Liver (tissue), 9 donors: ENCODE measurements around the gene FOXA3. TPM values are rescaled to one million over a fixed set of nuclear protein-coding genes. Genes with fewer than 3 reads are reported as not detected.

Experiments
- DNase-seq: peaks from one replicate; pipeline ENCODE4 v3.0.0-alpha.2; 2017; ENCODE audit warnings: low spot score
- H3K27ac ChIP-seq, 2 donors: one replicate each; pipeline ENCODE4 v1.7.0; 2013; ENCODE audit warnings: inconsistent platforms in 2 of 2, low read length in 2 of 2, control low read depth in 1 of 2, low read depth in 1 of 2, mild to moderate bottlenecking in 1 of 2
- H3K27me3 ChIP-seq, 4 donors: one replicate each; pipeline versions ENCODE4 v1.6.1 to v1.7.0; 2013; ENCODE audit warnings: low read length in 3 of 4, inconsistent platforms in 1 of 4, mild to moderate bottlenecking in 1 of 4, moderate library complexity in 1 of 4; ENCODE audit not compliant: control insufficient read depth in 4 of 4, insufficient read depth in 4 of 4
- H3K36me3 ChIP-seq, 4 donors: one replicate each; pipeline versions ENCODE4 v1.6.1 to v1.7.0; 2013; ENCODE audit warnings: low read length in 3 of 4, mild to moderate bottlenecking in 3 of 4, low read depth in 1 of 4, moderate library complexity in 1 of 4; ENCODE audit not compliant: control insufficient read depth in 4 of 4, insufficient read depth in 3 of 4
- H3K4me1 ChIP-seq, 4 donors: one replicate each; pipeline versions ENCODE4 v1.6.1 to v1.7.0; 2013; ENCODE audit warnings: low read length in 3 of 4, mild to moderate bottlenecking in 3 of 4, moderate library complexity in 1 of 4; ENCODE audit not compliant: control insufficient read depth in 4 of 4, insufficient read depth in 4 of 4
- H3K4me3 ChIP-seq, 3 donors: one replicate each; pipeline versions ENCODE4 v1.6.1 to v1.7.0; 2013; ENCODE audit warnings: low read length in 3 of 3, control low read depth in 1 of 3, low read depth in 1 of 3, mild to moderate bottlenecking in 1 of 3
- H3K9ac ChIP-seq, 2 donors: one replicate each; pipeline ENCODE4 v1.7.0; 2013; ENCODE audit warnings: low read length in 2 of 2, mild to moderate bottlenecking in 2 of 2, moderate library complexity in 2 of 2, control low read depth in 1 of 2, low read depth in 1 of 2
- H3K9me3 ChIP-seq, 4 donors: one replicate each; pipeline versions ENCODE4 v1.6.1 to v1.7.0; 2013; ENCODE audit warnings: low read length in 3 of 4; ENCODE audit not compliant: control insufficient read depth in 4 of 4
- CTCF ChIP-seq: fragments of 150-350 bp; IDR thresholded peaks from 2 replicates; pipeline ENCODE4 v1.5.1; 2017; ENCODE audit warnings: improper control_type of control experiment, low read depth, low read length; ENCODE audit not compliant: missing input control
- FOXA1 ChIP-seq: IDR thresholded peaks from 2 replicates; pipeline ENCODE4 v1.6.1; 2016; ENCODE audit warnings: antibody characterized with exemption
- FOXA2 ChIP-seq: IDR thresholded peaks from 2 replicates; pipeline ENCODE4 v1.6.1; 2016; ENCODE audit warnings: antibody characterized with exemption
- GABPA ChIP-seq, 2 donors: IDR thresholded peaks in 1 of 2; conservative IDR thresholded peaks in 1 of 2; 2 replicates each; pipeline ENCODE4 v1.6.1; 2016; ENCODE audit warnings: antibody characterized with exemption in 2 of 2, mild to moderate bottlenecking in 1 of 2, moderate library complexity in 1 of 2
- MAX ChIP-seq: IDR thresholded peaks from 2 replicates; pipeline ENCODE4 v1.6.1; 2016; ENCODE audit warnings: antibody characterized with exemption
- RAD21 ChIP-seq, 2 donors: IDR thresholded peaks; 2 replicates each; pipeline ENCODE4 v1.6.1; 2016; ENCODE audit warnings: antibody characterized with exemption in 2 of 2, mild to moderate bottlenecking in 2 of 2
- REST ChIP-seq: IDR thresholded peaks from 2 replicates; pipeline ENCODE4 v1.6.1; 2016; ENCODE audit warnings: antibody characterized with exemption, mild to moderate bottlenecking
- RXRA ChIP-seq, 2 donors: IDR thresholded peaks; 2 replicates each; pipeline ENCODE4 v1.6.1; 2017 to 2018; ENCODE audit warnings: antibody characterized with exemption in 2 of 2, mild to moderate bottlenecking in 1 of 2
- SP1 ChIP-seq: IDR thresholded peaks from 2 replicates; pipeline ENCODE4 v1.6.1; 2018; ENCODE audit warnings: antibody characterized with exemption, mild to moderate bottlenecking
- TAF1 ChIP-seq: conservative IDR thresholded peaks from 2 replicates; pipeline ENCODE4 v1.6.1; 2016; ENCODE audit warnings: antibody characterized with exemption, mild to moderate bottlenecking
- YY1 ChIP-seq: IDR thresholded peaks from 2 replicates; pipeline ENCODE4 v1.6.1; 2016; ENCODE audit warnings: antibody characterized with exemption, mild to moderate bottlenecking
- WGBS: extraction: QIAGEN DNeasy Blood & Tissue Kit; methylation state at CpG from one replicate; pipeline ENCODE4 v1.1.7; 2013; 5-methylcytosine and 5-hydroxymethylcytosine counted together
- polyA plus RNA-seq, 2 donors: library from polyadenylated mRNA; stranded (reverse) in 1 of 2; unstranded in 1 of 2; fragments of 200-250 nt in 1 of 2; fragments of >200 nt in 1 of 2; fragmentation: Nextera tagmentation in 1 of 2; extraction: Ambion mirVana in 1 of 2; gene quantifications; one replicate each; pipeline versions ENCODE4 v1.2.1 to v1.2.3, GENCODE V29; 2013 to 2015
- total RNA-seq, 2 donors: library from RNA; depleted of rRNA; stranded (reverse); fragments of >200 nt; gene quantifications; one replicate each; pipeline ENCODE4 v1.2.3, GENCODE V29; 2014
- donor health status: healthy.
- donor health status: healthy.
- donor health status: healthy.
- donor health status: healthy.
- donor health status: healthy.

Gene FOXA3
- total RNA-seq (10 to 100 TPM; 12.3 to 30.8 TPM), polyA plus RNA-seq (10 to 100 TPM; 11.5 to 37.1 TPM)

GRCh38 chr19:45863840-45864628 lies at the start of gene FOXA3:
Gene FOXA3 (plus strand): TSS chr19:45864326. CDS start chr19:45864457, 131 bp downstream.
- peak within 1 kb of the TSS; percentile 98 to 99 for H3K9ac ChIP-seq
- H3K36me3 ChIP-seq, result no peaks in the 10 kb centered on the region
- TF ChIP-seq CTCF (peak; percentile 85), YY1 (peak; percentile 26), RXRA (IDR thresholded peaks at IDR 0.05) (peak in 1 of 2 donors; percentile 19), REST (no peak), RAD21 (IDR thresholded peaks at IDR 0.05) (peak; percentile 84)
- H3K27me3 ChIP-seq, result no peaks in the 10 kb centered on the region
- H3K27ac ChIP-seq, result peak within 1 kb of the TSS; percentile 96
- H3K9me3 ChIP-seq, result no peaks in the 10 kb centered on the region
- WGBS, result 2% methylated on average over 71 of the region's 71 CpGs
- peak; percentile 71 for DNase-seq
- peaks cover 9 to 55% (median 37%) of the 10 kb centered on the region in 4 donors for H3K4me1 ChIP-seq
- peak within 1 kb of the TSS; percentile 83 to 92 (median 83) for H3K4me3 ChIP-seq

GRCh38 chr19:45814851-45815480 lies 49.2 kb upstream of the FOXA3 start, which contains the start of gene RSPH6A:
Gene RSPH6A (minus strand): TSS chr19:45815308. CDS start chr19:45815176, 132 bp downstream.
- no peak for DNase-seq
- TF ChIP-seq GABPA (IDR thresholded peaks at IDR 0.05 in 1 of 2, conservative IDR thresholded peaks at IDR 0.05 in 1 of 2) (no peak), YY1 (no peak), MAX (no peak), TAF1 (no peak), SP1 (no peak), FOXA2 (no peak), FOXA1 (no peak)
- H3K27ac ChIP-seq, result no peak within 1 kb of the TSS
- H3K9me3 ChIP-seq, result no peaks in the 10 kb centered on the region
- WGBS, result 70% methylated on average over 40 of the region's 40 CpGs
- H3K27me3 ChIP-seq, result no peaks in the 10 kb centered on the region
- H3K36me3 ChIP-seq, result peaks cover 0 to 13% (median 2%) of the 10 kb centered on the region in 4 donors
- H3K9ac ChIP-seq, result no peak within 1 kb of the TSS
- no peak within 1 kb of the TSS for H3K4me3 ChIP-seq
- peaks cover 0 to 7% (median 0%) of the 10 kb centered on the region in 4 donors for H3K4me1 ChIP-seq
